Left colon (tissue), 2 donors: ENCODE results near the gene MEIOSIN. TPM values are rescaled to one million over a fixed set of nuclear protein-coding genes. Genes with fewer than 3 reads are reported as not detected.
"Not testable (repeated sequence)": the region's sequence is repeated elsewhere in the genome, so short reads cannot be mapped to it uniquely, and the experiment has no call there.

Source experiments
- ATAC-seq: fragments of 200-7000 bp; cut with Tn5 transposase; one replicate; pipeline ENCODE4 v1.9.1; 2020; ENCODE audit warnings: mild to moderate bottlenecking, moderate library complexity
- DNase-seq, 2 donors: peaks; one replicate each; pipeline ENCODE4 v3.0.0-alpha.2; 2020
- intact Hi-C, 2 donors: fragments of 100-400 bp; cut with DNase I in 1 of 2; cut with micrococcal nuclease in 1 of 2; formaldehyde crosslinking; loops; one replicate each; pipeline versions ENCODE4 v1.11.2 to v1.14.0; 2022; cut with DNase I, micrococcal nuclease
- total RNA-seq, 2 donors: library from RNA; stranded (reverse); fragmentation: NEBNext Ultra II Directional; extraction: Animal tissue kit (Norgen Biotek cat#: 25700); gene quantifications; one replicate each; pipeline ENCODE4 v1.2.1, GENCODE V29; 2021
- donor health status: DM: no; HTN: no; CAD: no.
- donor health status: DM: yes; HTN: yes; CAD: no.

The MEIOSIN gene
- total RNA-seq, 2 donors from 2014 or later, result not detected

- intact Hi-C loops, result loop anchor here in 1 of 2 donors (10.0 kb wide), 1 partner anchor 48 kb away; the partner anchor contains the start of gene SIX5
- ATAC-seq, result peak; percentile 21
- DNase-seq, result peak in 1 of 2 donors; percentile 50
These were observed 16.7 kb upstream of the MEIOSIN start for GRCh38 chr19:45716359-45717130.

GRCh38 chr19:45717131-45717982 is 15.9 kb upstream of the MEIOSIN start:
- intact Hi-C loops, result loop anchor here in 1 of 2 donors (10.0 kb wide), 1 partner anchor 47 kb away; the partner anchor contains the start of gene SIX5
- DNase-seq (peak; percentile 98 to 99), ATAC-seq (peak; percentile 84)

- intact Hi-C loops, result loop anchor here in 1 of 2 donors (10.0 kb wide), 1 partner anchor 47 kb away; the partner anchor contains the start of gene SIX5
- DNase-seq (peak in 1 of 2 donors; percentile 52), ATAC-seq (no peak)
These were observed 15.1 kb upstream of the MEIOSIN start for GRCh38 chr19:45717983-45718650.

- ATAC-seq, intact Hi-C loops: not testable (repeated sequence)
These were observed 13.2 kb upstream of the MEIOSIN start for GRCh38 chr19:45720065-45720464.

GRCh38 chr19:45728683-45729082 is 4.6 kb upstream of the MEIOSIN start:
- intact Hi-C loops, DNase-seq, ATAC-seq: not testable (repeated sequence)

More at GRCh38 chr19:45720065-45720464, 13.2 kb upstream of the MEIOSIN start:
- not testable (repeated sequence) for DNase-seq

- peak; percentile 30 to 49 for DNase-seq
- intact Hi-C loops, result no loop called here
- ATAC-seq, result peak; percentile 14
These were observed 3.4 kb upstream of the MEIOSIN start for GRCh38 chr19:45729800-45730290.

- ATAC-seq (peak; percentile 96), DNase-seq (peak; percentile 94 to 99)
- intact Hi-C loops, result no loop called here
These were observed 2.6 kb upstream of the MEIOSIN start, which contains the start of gene FBXO46 for GRCh38 chr19:45730368-45731288. Gene FBXO46 (minus strand): TSS chr19:45730896. CDS start chr19:45713495, 17,401 bp downstream.

GRCh38 chr19:45739498-45740439 is 6.5 kb downstream of the MEIOSIN start:
- intact Hi-C loops, result no loop called here
- no peak for ATAC-seq
- no peak for DNase-seq

GRCh38 chr19:45742969-45743368 is 9.7 kb downstream of the MEIOSIN start:
- ATAC-seq (no peak), DNase-seq (no peak)

GRCh38 chr19:45745606-45746005 is 12.4 kb downstream of the MEIOSIN start:
- intact Hi-C loops, result no loop called here
- DNase-seq (no peak), ATAC-seq (no peak)

More at GRCh38 chr19:45742969-45743368, 9.7 kb downstream of the MEIOSIN start:
- intact Hi-C loops, result no loop called here

GRCh38 chr19:45746866-45747265 is 13.6 kb downstream of the MEIOSIN start:
- ATAC-seq (no peak), DNase-seq (no peak)
- intact Hi-C loops, result no loop called here

- intact Hi-C loops, result no loop called here
- DNase-seq (no peak), ATAC-seq (no peak)
These were observed 14.3 kb downstream of the MEIOSIN start for GRCh38 chr19:45747513-45747912.

- ATAC-seq, DNase-seq, intact Hi-C loops: not testable (repeated sequence)
These were observed 18.2 kb downstream of the MEIOSIN start for GRCh38 chr19:45751483-45751882.

- intact Hi-C loops, result no loop called here
- ATAC-seq (no peak), DNase-seq (no peak)
These were observed 19.4 kb downstream of the MEIOSIN start for GRCh38 chr19:45752639-45753038.

GRCh38 chr19:45753548-45753947 is 20.3 kb downstream of the MEIOSIN start:
- DNase-seq (no peak), ATAC-seq (no peak)
- intact Hi-C loops, result no loop called here

- ATAC-seq (no peak), DNase-seq (no peak)
- intact Hi-C loops, result no loop called here
These were observed 21.1 kb downstream of the MEIOSIN start for GRCh38 chr19:45754323-45754722.
